Astrocyte of the cerebellum (primary cell): ENCODE results near the gene GPR27.

Experiments
- DNase-seq: peaks from one replicate; pipeline ENCODE4 v3.0.0-alpha.2; 2011; ENCODE audit warnings: low read depth
- H3K4me3 ChIP-seq: 2 replicates; pipeline ENCODE4 v1.5.1; 2011; ENCODE audit warnings: mild to moderate bottlenecking, low read depth, low read length, moderate library complexity
- in situ Hi-C: cut with HindIII; loops from 2 replicates; pipeline ENCODE4 v1.10.0; 2017; ENCODE audit warnings: low sequenced_read_pairs
- TF ChIP-seq, protein P1 (sequence below): IDR thresholded peaks from 2 replicates; pipeline ENCODE4 v1.5.1; 2012; ENCODE audit warnings: low read length, low read depth, moderate library complexity, mild to moderate bottlenecking; ENCODE audit errors: missing control alignments

The GPR27 gene

DNA sequence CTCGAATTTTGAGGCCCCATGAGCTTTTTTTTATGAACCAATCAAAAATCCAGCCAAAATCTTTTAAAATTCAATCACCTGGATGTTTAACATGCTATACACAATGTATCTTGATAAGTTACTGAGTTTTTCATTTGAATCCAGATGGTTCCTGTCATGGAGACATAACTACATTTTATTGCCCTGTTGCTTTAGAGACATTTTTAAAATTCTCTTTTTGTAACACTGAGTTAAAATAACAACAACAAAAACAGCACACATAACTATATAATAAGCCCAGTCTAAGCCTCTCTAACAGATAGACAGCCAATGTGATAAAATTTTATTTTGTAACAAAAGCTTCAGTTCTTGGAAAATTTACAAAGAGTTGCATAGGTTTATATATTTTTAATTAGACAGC is 29.5 kb downstream of the GPR27 start:
- H3K4me3 ChIP-seq: no peak overlapping the region
- TF ChIP-seq, protein P1, sequence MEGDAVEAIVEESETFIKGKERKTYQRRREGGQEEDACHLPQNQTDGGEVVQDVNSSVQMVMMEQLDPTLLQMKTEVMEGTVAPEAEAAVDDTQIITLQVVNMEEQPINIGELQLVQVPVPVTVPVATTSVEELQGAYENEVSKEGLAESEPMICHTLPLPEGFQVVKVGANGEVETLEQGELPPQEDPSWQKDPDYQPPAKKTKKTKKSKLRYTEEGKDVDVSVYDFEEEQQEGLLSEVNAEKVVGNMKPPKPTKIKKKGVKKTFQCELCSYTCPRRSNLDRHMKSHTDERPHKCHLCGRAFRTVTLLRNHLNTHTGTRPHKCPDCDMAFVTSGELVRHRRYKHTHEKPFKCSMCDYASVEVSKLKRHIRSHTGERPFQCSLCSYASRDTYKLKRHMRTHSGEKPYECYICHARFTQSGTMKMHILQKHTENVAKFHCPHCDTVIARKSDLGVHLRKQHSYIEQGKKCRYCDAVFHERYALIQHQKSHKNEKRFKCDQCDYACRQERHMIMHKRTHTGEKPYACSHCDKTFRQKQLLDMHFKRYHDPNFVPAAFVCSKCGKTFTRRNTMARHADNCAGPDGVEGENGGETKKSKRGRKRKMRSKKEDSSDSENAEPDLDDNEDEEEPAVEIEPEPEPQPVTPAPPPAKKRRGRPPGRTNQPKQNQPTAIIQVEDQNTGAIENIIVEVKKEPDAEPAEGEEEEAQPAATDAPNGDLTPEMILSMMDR: no peak
- in situ Hi-C loops: no loop called here

DNA sequence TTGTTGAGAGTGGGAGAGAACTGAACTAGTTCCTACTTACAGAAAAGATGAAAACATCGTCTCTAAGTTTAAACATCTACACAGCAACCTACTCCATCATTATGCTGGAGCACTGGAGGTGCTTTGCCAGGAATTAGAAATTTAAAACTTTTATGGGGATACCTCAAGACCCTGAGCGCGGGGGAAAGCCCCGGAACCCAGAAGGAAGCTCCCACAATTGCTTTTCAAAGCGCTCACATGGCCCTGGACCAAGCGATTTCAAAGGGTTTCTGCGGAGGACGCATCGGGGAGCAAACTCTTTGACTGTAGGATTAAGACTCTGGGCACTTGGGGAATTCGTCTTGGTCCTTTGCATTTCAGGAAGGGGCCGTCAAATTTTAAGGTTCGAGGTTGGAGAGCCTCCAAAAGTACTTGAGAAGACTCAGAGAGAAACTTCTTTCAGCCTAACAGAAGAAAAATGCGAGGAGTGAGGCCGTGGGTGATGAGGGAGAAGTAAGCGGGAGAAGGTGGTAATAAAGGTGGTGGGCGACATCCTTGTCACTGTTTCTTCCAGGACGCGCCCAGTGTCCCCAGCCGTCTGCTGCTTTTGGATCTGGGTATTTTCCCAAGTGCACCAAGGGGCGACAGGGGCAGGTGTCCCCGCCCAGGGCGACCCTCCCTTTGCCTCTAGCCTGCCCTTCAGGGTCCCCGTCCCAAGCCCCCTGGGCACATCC is 30.7 kb downstream of the GPR27 start:
- no peak for DNase-seq
- TF ChIP-seq, protein P1: no peak
- in situ Hi-C loops: no loop called here

More for the DNA sequence above, 29.5 kb downstream of the GPR27 start:
- no peak for DNase-seq

DNA sequence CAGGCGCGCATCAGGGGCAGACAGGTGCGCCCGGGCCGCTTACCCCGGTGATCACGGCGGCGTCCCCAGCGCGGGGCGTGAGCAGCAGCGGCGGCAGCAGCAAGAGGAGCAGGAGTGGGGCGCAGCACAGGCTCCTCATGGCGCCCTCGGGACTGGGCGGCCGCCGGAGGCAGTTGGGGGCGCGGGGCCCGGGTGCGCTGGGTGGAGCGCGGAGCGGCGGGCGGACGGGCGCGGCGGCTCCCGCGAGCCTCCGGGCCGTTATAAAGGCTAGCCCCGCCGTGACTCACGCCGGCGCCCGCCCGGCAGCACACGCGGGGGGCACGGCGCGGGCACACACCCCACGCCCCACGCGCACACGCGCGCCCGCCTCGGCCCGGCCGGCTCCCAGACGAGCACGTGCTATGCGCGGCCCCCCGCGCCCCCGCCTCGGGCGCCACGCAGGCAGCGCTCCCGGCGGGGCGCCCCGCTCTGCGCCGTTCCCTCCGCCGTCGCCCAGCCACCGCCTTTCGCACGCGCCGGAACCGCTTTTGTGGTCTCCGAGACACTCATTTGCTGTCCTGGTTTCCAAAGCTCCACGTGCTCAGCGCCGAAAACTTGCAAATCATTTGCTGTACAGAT is 31.4 kb downstream of the GPR27 start, which contains the start of gene PROK2:
Gene PROK2, minus strand, starts transcription at position 235 of the 618 bp plus-strand sequence. Its CDS starts 96 bp downstream, at position 139.
- H3K4me3 ChIP-seq: no peak within 1 kb of the TSS
- in situ Hi-C loops: no loop called here
- TF ChIP-seq, protein P1: no peak
- no peak for DNase-seq

More for the DNA sequence above, 30.7 kb downstream of the GPR27 start:
- no peak overlapping the region for H3K4me3 ChIP-seq

DNA sequence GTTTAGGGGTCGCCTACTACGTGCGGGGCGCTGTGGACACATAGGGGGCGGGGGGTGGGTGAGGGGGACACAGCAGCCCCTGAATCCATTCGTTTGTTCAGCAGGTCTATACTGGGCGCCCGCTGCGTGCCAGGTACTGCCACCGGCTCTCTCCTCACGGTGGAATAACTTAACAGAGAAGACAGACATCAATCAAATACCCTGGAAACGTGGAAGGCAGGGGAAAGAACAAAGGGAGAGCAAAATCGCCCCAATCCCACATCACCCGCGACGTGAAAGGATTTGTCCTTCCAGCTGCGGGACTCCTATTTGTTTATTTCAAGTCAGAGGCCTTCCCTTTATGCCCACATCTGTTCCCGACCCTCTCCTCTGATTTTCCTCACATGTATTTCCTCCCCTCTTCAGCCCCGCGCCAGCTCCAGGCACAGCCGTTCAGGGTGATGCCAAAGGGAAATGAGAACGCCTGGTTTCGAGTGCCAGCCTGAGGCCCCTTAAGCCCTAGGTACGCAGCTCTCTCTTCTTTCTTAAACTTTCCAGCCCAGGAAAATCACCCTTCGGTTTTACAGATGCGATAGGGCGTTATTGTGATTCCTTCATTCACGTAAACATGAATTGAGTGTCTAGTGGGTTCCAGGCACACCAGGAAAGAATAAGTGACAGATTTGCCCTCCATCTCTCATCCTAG is 32.0 kb downstream of the GPR27 start:
- TF ChIP-seq, protein P1: no peak
- no peak overlapping the region for H3K4me3 ChIP-seq
- in situ Hi-C loops: no loop called here
- DNase-seq: no peak

DNA sequence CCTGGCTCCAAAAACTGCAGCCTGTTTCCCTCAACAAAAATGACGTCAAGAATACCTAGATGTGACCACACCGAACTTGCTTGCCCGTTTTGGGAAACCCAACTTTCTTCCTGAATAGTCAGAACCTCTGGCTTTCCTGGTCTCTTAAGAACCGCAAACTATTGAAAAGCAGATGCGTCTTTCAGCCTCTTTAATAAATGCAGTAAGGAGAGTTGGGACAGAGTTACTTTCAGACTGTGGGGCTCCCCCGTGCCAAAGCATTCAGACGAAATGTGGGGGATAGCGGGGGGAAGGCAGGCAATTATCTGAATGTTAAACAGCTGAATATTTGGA is 32.5 kb downstream of the GPR27 start:
- DNase-seq: no peak
- in situ Hi-C loops: no loop called here
- H3K4me3 ChIP-seq: no peak overlapping the region
- TF ChIP-seq, protein P1: no peak

DNA sequence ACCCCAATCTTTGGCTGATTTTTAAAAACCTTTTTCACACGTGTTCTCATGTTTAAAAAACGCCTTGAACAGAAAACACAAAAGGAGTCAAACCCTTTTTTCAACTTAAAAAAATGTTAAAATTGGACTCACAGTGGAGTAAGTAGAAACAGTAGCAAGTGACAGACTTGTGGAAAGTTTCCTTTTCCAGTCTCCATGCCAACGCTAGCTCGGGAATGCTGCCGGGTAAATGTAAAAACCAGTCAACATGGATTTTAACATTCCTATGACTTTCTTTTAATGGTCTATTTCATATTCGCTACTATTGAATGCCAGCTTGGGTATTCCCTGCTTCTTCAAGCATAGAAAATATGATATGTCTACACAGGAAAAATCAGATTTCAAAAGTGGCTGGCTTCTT is 32.9 kb downstream of the GPR27 start:
- no peak overlapping the region for H3K4me3 ChIP-seq
- DNase-seq: no peak
- TF ChIP-seq, protein P1: no peak
- in situ Hi-C loops: no loop called here
